HL-60/S4 treated with retinoic acid at 250 ng/mL for 4 days and 3 days (cell line): ENCODE measurements around the gene RAB34.
"Not testable (repeated sequence)": the region's sequence is repeated elsewhere in the genome, so short reads cannot be mapped to it uniquely, and the experiment has no call there.

Source experiments
- in situ Hi-C: fragments of 300-500 bp; cut with MboI; formaldehyde crosslinking; loops from 2 replicates; pipeline ENCODE4 v1.7.0; 2022; ENCODE audit warnings: low sequenced_read_pairs

The RAB34 gene

DNA sequence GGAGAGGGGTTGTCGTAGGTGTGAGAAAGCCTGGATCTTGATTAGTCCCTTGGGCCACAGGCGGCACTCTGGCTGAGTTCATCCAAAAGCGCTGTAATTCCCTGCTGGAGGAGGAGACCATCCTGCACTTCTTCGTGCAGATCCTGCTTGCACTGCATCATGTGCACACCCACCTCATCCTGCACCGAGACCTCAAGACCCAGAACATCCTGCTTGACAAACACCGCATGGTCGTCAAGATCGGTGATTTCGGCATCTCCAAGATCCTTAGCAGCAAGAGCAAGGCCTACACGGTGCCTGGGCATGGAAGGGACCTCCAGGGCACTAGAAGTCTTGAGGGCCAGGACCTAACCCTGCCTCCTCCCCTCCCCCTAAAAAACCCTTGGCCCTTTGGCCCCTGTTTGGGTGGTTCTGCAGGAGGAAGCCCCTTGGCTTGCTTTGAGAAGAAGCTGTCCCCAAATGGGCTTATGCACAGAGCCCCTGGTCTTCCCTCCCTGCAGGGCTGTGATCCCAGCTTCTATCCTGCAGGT, 17.1 kb upstream of the RAB34 start:
- in situ Hi-C loops, result loop anchor here (25.0 kb wide), 1 partner anchor 378 kb away; no protein-coding TSS in a partner anchor

DNA sequence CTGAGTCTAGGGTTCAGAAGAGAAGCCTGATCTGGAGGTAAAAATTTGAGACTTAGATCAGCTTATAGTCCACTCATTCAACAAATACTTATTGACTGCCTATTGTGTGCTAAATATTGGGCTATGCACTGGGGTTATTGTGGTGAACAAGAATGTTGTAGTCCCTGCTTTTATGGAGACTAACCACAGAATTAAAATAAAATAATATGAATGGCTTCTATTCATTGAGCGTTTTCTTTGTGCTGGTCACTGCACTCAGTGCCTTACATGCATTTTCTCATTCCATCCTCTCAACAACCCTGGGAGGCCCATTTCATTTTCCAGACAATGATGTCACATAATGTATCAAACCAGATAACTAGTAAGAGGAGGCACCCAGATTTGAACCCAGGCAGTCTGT, 15.7 kb upstream of the RAB34 start:
- in situ Hi-C loops, result loop anchor here (25.0 kb wide), 1 partner anchor 379 kb away; no protein-coding TSS in a partner anchor

DNA sequence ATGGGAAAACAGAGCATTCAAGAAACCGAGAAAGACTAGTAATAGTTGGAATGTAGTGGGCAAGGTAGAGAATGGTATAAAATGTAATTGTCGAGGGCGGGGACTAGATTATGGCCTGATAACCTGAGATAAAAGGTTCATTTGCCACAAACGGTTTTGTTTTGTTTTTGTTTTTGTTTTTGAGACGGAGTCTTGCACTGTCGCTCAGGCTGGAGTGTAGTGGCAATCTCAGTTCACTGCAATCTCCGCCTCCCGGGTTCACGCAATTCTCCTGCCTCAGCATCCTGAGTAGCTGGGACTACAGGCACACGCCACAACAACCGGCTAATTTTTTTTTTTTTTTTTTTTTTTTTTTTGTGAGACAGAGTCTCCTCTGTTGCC, 12.3 kb upstream of the RAB34 start:
- in situ Hi-C loops, result loop anchor here (25.0 kb wide), 1 partner anchor 382 kb away; no protein-coding TSS in a partner anchor

DNA sequence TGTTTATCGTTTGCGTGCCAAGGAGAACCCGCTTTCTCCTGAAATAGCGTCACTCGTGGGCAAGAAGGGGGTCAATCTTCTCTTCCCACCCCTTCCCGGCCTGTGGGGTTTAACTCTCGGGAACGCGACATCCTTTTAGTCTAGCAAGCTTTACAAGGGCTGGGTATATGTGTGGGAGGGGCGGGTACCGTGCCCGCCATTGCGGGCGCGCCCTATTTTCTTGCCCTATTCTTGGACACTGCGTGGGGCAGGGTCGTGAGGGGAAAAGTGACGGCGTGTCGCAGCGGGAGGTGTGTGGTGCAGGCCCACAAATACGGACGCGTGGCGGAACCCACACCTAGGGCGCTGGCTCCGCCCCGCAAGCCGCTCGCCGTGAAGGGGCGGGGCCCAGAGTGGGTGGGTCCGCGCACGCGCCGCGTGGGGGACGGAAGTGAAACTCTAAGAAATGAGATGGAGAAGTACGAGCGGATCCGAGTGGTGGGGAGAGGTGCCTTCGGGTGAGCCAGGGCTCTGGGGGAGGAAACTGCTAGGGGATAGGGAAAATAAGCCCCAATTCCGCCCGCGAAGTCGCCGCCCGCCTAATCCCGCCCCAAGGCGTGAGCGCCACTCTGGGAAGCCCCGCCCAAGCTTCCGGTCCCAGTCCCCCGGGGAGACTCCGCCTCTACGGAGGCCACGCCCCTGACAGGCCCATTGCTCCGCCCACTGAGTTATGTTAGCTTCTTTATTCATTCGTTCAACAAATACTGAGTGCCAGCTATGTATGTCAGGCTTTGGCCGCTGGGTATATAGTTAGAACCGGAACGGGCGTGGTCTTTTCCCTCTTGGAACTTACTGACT, 10.9 kb upstream of the RAB34 start, which contains the start of gene NEK8:
NEK8 (plus strand) TSS at position 425 of the 837 bp plus-strand sequence; CDS start at position 451, 26 bp downstream.
- in situ Hi-C loops, result loop anchor here (25.0 kb wide), 1 partner anchor 384 kb away; no protein-coding TSS in a partner anchor

DNA sequence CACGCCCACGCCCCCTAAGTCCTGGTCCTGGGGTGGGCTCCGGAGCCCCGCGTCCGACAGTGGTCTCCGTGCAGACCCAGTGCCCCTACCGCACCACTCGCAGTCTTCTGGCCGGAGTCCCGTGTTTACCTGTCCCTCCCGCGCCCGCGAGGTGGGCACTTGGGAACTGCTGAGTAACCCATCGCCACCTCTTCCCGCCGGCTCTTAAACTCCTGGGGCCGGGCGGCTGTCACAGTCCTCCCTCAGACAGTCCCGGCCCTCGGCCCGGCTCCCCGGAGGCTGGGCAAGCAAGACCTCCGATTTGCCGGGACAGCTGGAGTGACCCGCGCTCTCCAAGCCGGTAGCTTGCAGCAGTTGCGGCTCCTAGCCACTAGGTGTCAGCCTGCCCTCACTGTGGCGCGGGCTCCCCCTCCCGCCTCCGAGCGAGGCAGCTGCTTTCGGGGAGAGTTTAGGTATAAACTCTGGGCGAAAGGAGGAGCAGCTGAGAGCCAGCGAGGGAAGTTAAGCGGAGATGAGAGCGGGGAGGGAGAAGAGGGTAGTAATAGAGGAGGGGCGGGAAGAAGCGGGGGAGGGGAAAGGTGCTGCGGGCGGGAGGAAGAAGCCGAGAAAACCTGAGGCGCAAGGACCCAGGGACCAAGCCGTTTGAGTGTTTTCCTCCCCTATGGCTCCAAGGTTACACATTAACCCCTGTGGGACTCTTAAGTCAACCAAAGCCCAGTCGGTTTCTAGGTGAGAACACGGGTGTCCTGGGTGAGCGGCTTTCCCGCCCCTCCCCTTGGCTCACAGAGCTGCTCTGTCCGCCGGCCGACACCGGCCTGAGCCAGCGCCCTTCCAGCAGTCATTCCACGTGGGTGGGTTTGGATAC, 9.2 kb upstream of the RAB34 start:
- in situ Hi-C loops, result loop anchor here (25.0 kb wide), 1 partner anchor 385 kb away; no protein-coding TSS in a partner anchor

DNA sequence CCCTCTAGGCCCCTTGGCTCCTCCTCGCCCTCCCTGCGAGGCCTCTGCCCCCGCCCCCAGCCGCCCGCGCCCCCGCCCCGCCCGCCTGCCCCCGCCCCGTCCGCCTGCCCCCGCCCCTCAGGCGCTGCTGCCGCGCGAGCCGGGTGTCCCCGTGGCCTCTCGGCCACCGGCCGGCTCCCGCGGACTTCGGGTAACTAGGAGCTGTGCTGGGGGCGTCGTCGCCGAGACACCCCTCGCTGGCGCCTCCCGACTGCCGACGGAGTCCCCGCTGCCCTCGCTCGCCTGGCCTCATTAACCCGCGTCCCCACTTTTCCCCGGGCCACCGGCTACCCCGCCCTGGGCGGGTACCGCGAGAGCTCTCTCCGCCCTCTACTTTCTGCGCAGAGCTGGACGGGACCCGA, 8.6 kb upstream of the RAB34 start, which contains the start of gene TLCD1:
TLCD1 (minus strand) TSS at position 8 of the 401 bp plus-strand sequence. CDS start 136 bp downstream, outside the sequence.
- in situ Hi-C loops, result loop anchor here (25.0 kb wide), 1 partner anchor 386 kb away; no protein-coding TSS in a partner anchor

DNA sequence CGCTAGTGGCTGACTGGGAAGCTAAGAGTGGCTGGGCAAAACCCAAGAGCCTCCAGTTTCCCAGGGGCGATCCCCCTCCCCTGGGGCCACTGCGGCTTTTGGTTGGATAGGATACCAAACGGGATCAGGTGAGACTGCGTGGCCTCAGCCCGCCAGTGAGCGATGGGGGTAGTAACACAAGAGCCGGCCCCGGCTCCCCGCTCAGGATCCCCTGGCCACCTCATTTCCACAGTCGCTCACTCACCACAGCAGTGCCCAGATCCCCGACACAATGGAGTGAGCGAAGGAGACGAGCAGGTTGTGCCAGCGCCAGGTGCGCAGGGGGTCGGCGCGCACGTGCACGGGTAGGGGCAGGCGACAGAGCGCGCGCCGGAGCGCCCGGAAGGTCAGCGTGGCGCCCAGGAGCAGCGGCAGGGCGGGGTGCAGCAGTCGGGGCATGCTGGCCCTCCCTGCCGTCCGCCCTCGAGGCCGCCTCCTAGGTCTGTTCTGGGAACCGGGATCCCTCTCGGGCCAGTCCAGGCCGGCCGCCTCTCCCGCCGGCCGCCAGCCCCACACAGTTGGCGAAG, 8.1 kb upstream of the RAB34 start:
- in situ Hi-C loops, result loop anchor here (25.0 kb wide), 1 partner anchor 387 kb away; no protein-coding TSS in a partner anchor

DNA sequence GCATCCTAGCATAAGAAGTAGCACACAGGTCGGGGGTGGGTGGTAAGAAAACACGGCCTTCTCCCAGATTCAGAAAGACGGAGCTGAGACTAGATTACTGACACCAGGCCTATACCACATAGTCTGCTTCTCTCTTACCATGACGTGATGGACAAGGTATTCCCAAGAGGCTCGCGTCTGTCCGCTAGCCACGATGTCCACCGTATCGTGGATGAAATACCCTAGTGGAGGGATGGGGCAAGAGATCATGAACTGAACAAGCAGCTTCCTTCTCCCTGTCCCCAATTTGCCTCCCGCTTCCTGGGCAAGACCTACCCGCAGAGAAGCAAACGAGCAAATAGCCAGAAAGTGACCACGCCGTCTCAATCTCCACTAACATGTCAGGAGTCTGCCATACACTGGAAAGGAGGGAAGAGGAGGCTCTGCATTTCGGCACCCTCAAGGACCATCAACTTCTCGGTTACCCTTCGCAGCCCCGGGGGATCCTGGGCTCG, 7.5 kb upstream of the RAB34 start:
- in situ Hi-C loops, result loop anchor here (25.0 kb wide), 1 partner anchor 387 kb away; no protein-coding TSS in a partner anchor

DNA sequence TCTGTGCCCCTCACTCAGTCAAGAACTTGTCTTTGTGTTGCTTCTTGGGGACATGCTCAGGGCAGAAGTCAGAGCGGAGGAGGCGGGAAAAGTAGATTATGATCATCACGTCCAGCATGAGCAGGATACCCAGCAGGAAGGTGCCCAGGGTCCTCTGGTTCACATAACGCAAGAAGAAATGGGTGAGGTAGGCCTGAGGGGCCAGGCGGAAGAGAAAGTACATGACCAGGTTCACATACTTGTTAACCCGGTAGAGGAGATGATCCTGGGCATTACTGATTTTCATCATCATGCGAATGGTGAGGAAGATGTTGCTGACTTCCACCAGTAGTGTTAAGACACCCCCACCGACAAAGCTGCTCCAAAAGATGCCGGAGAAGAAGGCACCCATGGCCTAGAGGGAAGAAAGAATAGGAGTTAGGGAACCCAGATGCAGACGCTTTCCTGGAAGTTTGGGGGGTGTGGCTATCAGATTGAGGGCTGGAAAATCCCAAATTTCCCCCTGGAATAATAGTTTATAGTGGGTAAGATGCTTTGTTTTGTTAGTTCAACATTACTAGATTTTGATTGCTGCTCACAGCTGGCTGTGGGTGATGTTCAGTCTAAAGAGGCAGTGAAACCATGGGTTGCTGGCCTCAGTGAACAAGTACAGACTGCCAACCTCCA, 7.0 kb upstream of the RAB34 start:
- in situ Hi-C loops, result loop anchor here (25.0 kb wide), 1 partner anchor 388 kb away; no protein-coding TSS in a partner anchor

DNA sequence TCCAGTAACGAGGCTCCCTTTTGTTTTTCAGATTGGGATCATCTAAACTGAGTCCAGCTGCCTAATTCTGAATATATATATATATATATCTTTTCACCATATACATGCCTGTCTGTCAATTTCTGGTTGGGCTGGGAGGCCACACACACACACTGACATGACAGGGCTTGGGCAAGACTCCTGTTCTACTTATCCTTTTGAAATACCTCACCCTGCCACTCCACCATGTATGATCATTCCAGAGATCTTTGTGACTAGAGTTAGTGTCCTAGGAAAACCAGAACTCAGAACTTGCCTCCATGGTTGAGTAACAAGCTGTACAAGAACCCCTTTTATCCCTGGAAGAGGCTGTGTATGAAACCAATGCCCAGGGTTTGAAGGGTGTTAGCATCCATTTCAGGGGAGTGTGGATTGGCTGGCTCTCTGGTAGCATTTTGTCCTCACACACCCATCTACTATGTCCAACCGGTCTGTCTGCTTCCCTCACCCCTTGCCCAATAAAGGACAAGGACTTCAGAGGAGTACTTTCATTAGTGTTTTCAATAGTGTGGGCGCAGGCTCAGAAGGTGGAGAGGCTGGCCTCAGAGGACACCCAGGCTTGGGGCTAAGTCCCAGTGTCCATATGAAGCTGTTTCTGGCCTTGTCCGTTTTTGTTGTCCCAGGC, 6.3 kb upstream of the RAB34 start:
- in situ Hi-C loops, result not testable (repeated sequence)

DNA sequence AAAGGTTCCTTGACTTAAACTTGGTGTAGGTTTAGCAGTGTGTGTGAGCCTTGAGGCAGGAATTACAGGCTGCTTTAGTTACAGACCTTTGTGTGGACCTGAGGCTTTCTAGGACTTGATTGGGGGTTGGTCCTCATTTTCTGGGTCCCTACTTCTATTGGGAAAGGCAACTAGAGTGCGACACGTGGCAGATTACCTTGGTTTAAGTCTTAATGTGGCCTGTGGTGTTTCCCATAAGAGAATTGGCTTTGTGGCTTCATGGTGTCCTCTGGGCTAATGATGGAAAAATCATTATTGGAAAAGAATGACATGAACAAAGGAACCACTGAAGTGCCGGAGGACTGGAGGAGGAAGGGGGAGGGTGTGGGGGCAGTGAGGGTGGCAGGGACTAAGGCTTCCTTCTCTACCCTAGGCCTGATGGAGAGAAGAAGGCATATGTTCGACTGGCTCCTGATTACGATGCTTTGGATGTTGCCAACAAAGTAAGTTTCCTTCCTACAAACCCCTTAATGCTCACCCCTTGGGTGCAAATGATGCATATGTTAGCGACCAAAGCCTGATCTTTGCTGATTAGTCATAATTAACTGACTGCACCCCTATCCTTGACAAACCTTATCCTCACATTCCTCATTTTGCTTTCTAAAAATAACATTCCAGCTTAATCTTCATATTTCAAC, 5.6 kb upstream of the RAB34 start:
- in situ Hi-C loops, result no loop called here

DNA sequence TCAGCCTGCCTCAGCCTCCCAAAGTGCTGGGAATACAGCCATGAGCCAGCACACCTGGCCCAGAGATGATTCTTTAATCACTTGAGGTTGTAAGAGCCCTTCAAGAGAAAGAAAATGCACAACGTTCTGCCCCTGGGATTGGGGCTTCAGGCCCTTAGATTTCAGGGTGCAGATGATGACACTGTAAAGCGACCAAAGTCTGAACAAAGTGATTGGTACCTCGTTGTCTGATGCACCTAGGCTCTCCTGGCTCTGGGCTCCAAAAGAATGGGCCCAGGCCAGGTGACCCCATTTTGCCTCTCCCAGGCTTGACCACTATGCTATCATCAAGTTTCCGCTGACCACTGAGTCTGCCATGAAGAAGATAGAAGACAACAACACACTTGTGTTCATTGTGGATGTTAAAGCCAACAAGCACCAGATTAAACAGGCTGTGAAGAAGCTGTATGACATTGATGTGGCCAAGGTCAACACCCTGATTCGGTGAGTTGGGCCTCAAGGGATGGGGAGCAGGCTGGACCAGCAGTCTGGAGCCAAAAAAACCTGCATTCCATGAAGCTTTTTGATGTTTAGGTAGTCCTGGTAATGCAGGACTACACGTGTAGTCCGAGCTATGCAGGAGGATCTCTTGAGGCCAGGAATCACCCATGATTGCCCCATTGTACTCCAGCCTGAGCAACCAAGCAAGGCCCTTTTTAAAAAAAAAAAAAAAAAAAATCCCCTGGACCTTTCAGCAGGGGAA, 4.9 kb upstream of the RAB34 start:
- in situ Hi-C loops, result no loop called here

DNA sequence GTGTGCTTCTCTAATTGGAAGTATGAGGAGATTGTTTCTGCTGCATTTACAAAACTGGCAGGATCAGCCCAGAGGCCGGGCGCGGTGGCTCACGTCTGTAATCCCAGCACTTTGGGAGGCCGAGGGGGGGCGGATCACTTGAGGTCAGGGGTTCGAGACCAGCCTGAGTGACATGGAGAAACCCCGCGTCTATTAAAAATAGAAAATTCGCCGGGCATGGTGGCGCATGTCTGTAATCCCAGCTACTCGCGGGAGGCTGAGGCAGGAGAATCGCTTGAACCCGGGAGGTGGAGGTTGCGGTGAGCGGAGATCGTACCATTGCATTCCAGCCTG, 3.3 kb upstream of the RAB34 start:
- in situ Hi-C loops, result not testable (repeated sequence)

DNA sequence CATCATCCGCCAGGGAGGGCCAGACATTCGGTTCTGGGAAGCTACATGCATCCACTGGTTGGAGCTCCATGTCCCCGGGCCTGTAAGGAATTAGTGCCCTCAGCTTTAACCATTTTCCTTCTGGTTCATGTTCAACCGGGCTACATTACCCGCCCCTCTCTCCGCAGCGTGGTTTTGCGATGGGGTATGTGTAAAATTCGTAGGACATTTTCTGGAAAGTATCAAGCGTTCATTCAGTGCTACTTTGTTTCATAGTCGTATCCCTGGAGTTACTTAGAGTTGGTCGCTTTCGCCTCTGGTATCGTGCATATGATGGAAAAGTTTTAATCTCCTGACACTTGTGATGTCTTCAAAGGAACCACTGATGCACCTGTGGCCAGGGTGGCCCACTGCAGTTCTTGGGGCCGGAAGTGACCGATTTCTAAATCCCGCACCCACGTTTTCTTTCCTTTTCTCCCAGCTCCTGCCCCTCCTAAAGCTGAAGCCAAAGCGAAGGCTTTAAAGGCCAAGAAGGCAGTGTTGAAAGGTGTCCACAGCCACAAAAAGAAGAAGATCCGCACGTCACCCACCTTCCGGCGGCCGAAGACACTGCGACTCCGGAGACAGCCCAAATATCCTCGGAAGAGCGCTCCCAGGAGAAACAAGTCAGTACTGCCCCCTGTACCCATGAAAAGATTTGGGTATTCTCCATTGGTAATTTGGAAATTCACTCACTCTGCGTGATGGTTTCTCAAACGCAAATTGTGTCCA, 2.8 kb upstream of the RAB34 start:
- in situ Hi-C loops, result no loop called here

DNA sequence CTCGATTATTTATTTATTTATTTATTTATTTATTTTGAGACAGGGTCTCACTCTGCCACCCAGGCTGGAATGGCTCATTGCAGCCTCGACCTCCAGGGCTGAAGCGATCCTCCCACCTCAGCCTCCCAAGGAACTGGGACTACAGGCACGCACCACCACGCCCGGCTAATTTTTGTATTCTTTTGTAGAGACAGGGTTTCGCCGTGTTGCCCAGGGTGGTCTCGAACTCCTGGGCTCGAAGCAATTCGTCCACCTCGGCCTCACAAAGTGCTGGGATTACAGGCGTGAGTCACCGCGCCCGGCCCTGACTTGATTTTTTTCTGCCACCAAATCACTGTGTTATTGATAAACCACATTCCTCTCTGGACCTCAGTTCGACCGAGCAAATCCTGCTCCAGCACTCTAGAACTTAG, 1.4 kb upstream of the RAB34 start:
- in situ Hi-C loops, result no loop called here

DNA sequence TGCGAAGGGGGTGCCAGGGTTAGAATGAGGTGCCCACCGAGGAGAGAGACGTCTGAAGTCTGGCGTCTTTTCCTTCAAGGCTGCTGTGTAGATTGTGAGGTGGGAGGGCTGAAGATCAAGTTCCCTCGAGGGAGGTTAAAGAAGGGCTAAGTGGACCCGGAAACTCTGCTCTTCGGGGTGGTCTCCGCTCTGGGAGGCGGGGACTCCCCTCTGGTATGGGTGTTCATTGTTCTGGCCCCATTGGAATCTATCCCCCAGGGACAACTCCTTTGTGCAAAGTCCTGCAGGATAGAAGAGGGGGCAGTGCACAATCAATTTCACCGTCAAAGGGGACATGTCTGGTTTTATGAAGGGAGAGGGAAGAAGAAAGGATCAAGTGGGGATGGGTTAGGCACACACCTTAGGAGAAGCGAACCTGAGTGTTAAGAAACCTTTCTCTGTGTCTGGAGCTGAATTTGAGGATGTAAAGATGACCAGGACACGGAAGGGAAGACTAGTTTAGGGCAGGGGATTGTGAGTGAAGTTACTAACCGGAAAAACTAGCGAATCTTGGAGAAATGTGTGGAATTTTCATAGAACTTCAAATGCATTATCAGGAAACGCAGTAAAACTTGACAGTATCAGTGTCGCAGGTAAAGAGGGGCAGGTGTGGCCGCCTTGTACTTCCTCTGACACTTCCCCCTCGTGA, 809 bp upstream of the RAB34 start:
- in situ Hi-C loops, result no loop called here
